Type B pancreatic cell (in vitro differentiated cells): Measurements from ENCODE around the gene FMO4. TPM values are rescaled to one million over a fixed set of nuclear protein-coding genes. Genes with fewer than 3 reads are reported as not detected.
"Not testable (repeated sequence)": the region's sequence is repeated elsewhere in the genome, so short reads cannot be mapped to it uniquely, and the experiment has no call there.

ENCODE experiments used
- DNase-seq: peaks from one replicate; pipeline ENCODE4 v3.0.0; 2021; ENCODE audit warnings: mixed read lengths; ENCODE audit not compliant: unreplicated experiment; ENCODE audit errors: extremely low spot score
- H3K27ac Mint-ChIP-seq: 2 replicates; pipeline ENCODE4 v1.8.0; 2021; ENCODE audit warnings: mild to moderate bottlenecking, mixed read lengths
- H3K27me3 Mint-ChIP-seq: 2 replicates; pipeline ENCODE4 v1.8.0; 2021; ENCODE audit warnings: mixed read lengths
- H3K36me3 Mint-ChIP-seq: 2 replicates; pipeline ENCODE4 v1.8.0; 2021; ENCODE audit warnings: mixed read lengths
- H3K4me1 Mint-ChIP-seq: one replicate; pipeline ENCODE4 v1.8.0; 2021; ENCODE audit warnings: mixed read lengths; ENCODE audit not compliant: unreplicated experiment
- H3K4me3 Mint-ChIP-seq: 2 replicates; pipeline ENCODE4 v1.8.0; 2021; ENCODE audit warnings: mild to moderate bottlenecking, mixed read lengths
- H3K9me3 Mint-ChIP-seq: 2 replicates; pipeline ENCODE4 v1.8.0; 2021; ENCODE audit warnings: mixed read lengths
- CTCF ChIP-seq: fragments of 200-600 bp; sonication (generic); conservative IDR thresholded peaks from 2 replicates; pipeline ENCODE4 v1.5.0; 2021; ENCODE audit warnings: antibody characterized with exemption, mild to moderate bottlenecking
- total RNA-seq: library from RNA; stranded (reverse); gene quantifications from 2 replicates; pipeline ENCODE4 v1.2.1, GENCODE V29; 2021; ENCODE audit warnings: low replicate concordance

The FMO4 gene
- total RNA-seq, 1 donor from 2014 or later: 1.6 TPM

DNA sequence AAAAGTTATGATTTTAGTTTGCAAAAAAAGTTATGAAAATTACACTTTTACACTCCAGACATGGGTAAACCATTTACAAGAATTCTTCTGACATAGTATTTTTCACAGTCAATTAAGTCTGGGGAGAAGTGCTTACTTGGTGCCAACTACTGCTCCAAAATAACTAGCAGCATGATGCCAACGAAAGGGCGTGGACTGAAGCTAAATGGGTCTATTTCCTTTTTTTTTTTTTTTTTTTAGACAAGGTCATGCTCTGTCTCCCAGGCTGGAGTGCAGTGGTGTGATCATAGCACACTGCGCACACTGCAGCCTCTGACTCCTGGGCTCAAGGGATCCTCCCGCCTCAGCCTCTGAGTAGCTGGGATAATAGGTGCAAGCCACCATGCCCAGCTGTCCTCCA, 43.2 kb downstream of the FMO4 start:
- Mint-ChIP-seq H3K4me3 (no peak overlapping the region), H3K9me3 (peaks cover 5% of the 10 kb centered on the region), H3K27ac (no peak overlapping the region), H3K4me1 (no peaks in the 10 kb centered on the region), H3K36me3 (no peaks in the 10 kb centered on the region), H3K27me3 (peaks cover 4% of the 10 kb centered on the region)
- TF ChIP-seq CTCF: no peak
- no peak for DNase-seq

DNA sequence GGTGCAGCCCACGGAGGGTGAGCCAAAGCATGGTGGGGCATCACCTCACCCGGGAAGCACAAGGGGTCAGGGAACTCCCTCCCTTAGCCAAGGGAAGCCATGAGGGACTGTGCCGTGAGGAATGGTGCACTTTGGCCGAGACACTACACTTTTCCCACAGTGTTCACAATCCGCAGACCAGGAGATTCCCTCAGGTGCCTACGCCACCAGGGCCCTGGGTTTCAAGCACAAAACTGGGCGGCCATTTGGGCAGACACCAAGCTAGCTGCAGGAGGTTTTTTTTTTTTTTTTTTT, 45.3 kb downstream of the FMO4 start:
- not testable (repeated sequence) for DNase-seq, H3K27me3 Mint-ChIP-seq, H3K27ac Mint-ChIP-seq

GRCh38 chr1:171359731-171360527, 45.9 kb downstream of the FMO4 start:
- not testable (repeated sequence) for H3K36me3 Mint-ChIP-seq, DNase-seq, H3K27ac Mint-ChIP-seq, H3K4me1 Mint-ChIP-seq, H3K9me3 Mint-ChIP-seq, H3K27me3 Mint-ChIP-seq, H3K4me3 Mint-ChIP-seq
- peak; percentile 33 for TF ChIP-seq CTCF

More for the DNA sequence above, 45.3 kb downstream of the FMO4 start:
- H3K36me3 Mint-ChIP-seq, H3K4me1 Mint-ChIP-seq, H3K9me3 Mint-ChIP-seq, H3K4me3 Mint-ChIP-seq: not testable (repeated sequence)

DNA sequence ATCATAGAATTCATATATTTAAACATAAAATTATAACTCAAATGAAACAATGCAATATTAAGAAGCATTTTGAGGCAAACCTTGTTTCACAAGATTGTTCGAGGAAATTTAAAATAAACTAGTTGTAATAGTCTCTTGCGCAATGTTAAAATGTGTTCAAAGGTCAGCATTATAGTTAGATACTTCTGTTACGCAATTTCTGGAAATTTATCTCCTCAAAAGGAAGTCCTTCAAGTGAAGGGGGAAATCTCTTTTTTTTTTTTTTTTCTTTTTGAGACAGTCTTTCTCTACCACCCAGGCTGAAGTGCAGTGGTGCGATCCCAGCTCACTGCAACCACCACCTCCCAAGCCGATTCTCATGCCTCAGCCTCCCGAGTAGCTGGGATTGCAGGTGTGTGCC, 52.1 kb downstream of the FMO4 start:
- no peaks in the 10 kb centered on the region for H3K36me3 Mint-ChIP-seq
- H3K27me3 Mint-ChIP-seq: no peaks in the 10 kb centered on the region
- H3K4me3 Mint-ChIP-seq: no peak overlapping the region
- no peak for TF ChIP-seq CTCF
- H3K4me1 Mint-ChIP-seq: no peaks in the 10 kb centered on the region
- H3K9me3 Mint-ChIP-seq: no peaks in the 10 kb centered on the region
- no peak for DNase-seq
- no peak overlapping the region for H3K27ac Mint-ChIP-seq

DNA sequence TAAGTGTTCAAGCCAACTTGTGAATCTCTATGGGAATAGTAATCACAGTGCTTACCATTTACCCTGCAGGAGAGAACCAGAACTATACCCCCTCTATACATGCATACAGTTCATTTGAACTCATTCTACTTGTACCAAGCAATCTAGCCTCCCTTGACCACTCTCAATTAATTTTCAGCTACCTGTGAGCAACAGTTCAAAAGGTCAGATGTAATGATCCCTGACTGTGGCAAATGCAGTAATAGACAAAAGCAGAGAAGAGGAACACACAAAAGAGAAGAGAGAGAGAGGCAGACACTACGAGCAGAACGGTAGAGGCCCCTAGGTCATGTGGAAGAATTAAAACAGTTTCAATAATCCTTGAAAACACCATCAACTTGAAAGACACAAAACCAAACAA, 52.8 kb downstream of the FMO4 start:
- DNase-seq: no peak
- no peaks in the 10 kb centered on the region for H3K9me3 Mint-ChIP-seq
- no peak for TF ChIP-seq CTCF
- H3K36me3 Mint-ChIP-seq: no peaks in the 10 kb centered on the region
- no peaks in the 10 kb centered on the region for H3K4me1 Mint-ChIP-seq
- no peaks in the 10 kb centered on the region for H3K27me3 Mint-ChIP-seq
- H3K4me3 Mint-ChIP-seq: no peak overlapping the region
- H3K27ac Mint-ChIP-seq: no peak overlapping the region

DNA sequence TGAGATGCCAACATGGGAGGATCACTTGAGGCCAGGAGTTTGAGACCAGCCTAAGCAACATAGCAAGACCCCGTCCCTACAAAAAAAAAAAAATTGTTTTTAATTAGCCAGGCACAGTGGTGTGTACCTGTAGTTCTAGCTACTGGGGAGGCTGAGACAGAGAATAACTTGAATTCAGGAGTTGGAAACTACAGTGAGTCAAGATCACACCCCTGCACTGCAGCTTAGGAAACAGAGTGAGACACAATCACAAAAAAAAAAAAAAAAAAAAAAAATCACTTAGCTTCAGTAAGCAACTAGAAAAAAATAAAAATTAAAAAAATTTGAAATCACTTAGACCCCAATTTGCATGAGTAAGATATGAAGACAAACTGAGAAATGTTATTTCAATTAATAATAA, 53.5 kb downstream of the FMO4 start:
- no peak overlapping the region for H3K27ac Mint-ChIP-seq
- H3K9me3 Mint-ChIP-seq: no peaks in the 10 kb centered on the region
- no peak for TF ChIP-seq CTCF
- DNase-seq: no peak
- no peaks in the 10 kb centered on the region for H3K36me3 Mint-ChIP-seq
- no peak overlapping the region for H3K4me3 Mint-ChIP-seq
- H3K4me1 Mint-ChIP-seq: no peaks in the 10 kb centered on the region
- H3K27me3 Mint-ChIP-seq: no peaks in the 10 kb centered on the region
